HCT116 (cell line): ENCODE results near the gene IFT20. TPM values are rescaled to one million over a fixed set of nuclear protein-coding genes. Genes with fewer than 3 reads are reported as not detected.

Experiments used
- ATAC-seq: fragments of 200-7000 bp; cut with Tn5 transposase; 2 replicates; pipeline ENCODE4 v1.9.1; 2020; ENCODE audit warnings: mild to moderate bottlenecking, moderate library complexity
- BruUV-seq: library from RNA; stranded (reverse); fragments of 400-500 nt; replicated peaks from 2 replicates; lab custom pipeline; 2021; lab: Mats Ljungman, UMichigan
- CTCF ChIA-PET: fragments of 300-600 bp; sonication (Branson Sonifier 250); formaldehyde crosslinking; loops from one replicate; lab custom pipeline; 2021; ENCODE audit warnings: antibody characterized with exemption; lab: Charles Lee
- POLR2A ChIA-PET: fragments of 300-600, 350-600 bp; sonication (Branson Sonifier 250); formaldehyde crosslinking; loops from one replicate; lab custom pipeline; 2021; ENCODE audit warnings: antibody characterized with exemption; lab: Charles Lee
- RAD21 ChIA-PET, 2 experiments: fragments of 300-600 bp; sonication (Branson Sonifier 250); formaldehyde crosslinking; loops; one replicate each; lab custom pipeline; 2023; ENCODE audit warnings: low total read pairs in 2 of 2; ENCODE audit not compliant: uncharacterized antibody in 2 of 2, unreplicated experiment in 2 of 2, low non-redundant PET in 1 of 2; lab: Charles Lee
- DNase-seq: peaks from one replicate; pipeline ENCODE4 v3.0.0-alpha.2; 2010; ENCODE audit warnings: low read depth, low spot score
- H2AFZ ChIP-seq: fragments of 200-600 bp; shearing (Covaris generic), sonication (generic); 2 replicates; pipeline ENCODE4 v1.6.1; 2017; ENCODE audit warnings: low read depth, mixed run types, mixed read lengths, antibody characterized with exemption, low read length; ENCODE audit not compliant: poor library complexity, severe bottlenecking
- H3K27ac ChIP-seq: 2 replicates; pipeline ENCODE4 v1.5.1; 2012; ENCODE audit warnings: low read depth, low read length
- H3K27me3 ChIP-seq: fragments of 200-600 bp; sonication (generic); 2 replicates; pipeline ENCODE4 v1.6.1; 2016; ENCODE audit warnings: mixed run types, low read length, mixed read lengths; ENCODE audit not compliant: insufficient read depth
- H3K36me3 ChIP-seq, 2 experiments: fragments of 200-500 bp in 1 of 2; fragments of 200-600 bp in 1 of 2; sonication (Bioruptor generic) in 1 of 2; sonication (generic) in 1 of 2; 2 replicates each; pipeline versions ENCODE4 v1.5.1 to v1.6.1; 2014 to 2016; ENCODE audit warnings: low read length in 2 of 2, inconsistent platforms in 1 of 2, mixed read lengths in 1 of 2, mixed run types in 1 of 2; ENCODE audit not compliant: insufficient read depth in 2 of 2, control insufficient read depth in 1 of 2
- H3K4me1 ChIP-seq, 2 experiments: fragments of 200-600 bp in 1 of 2; sonication (generic) in 1 of 2; 2 replicates each; pipeline versions ENCODE4 v1.5.1 to v1.6.1; 2012 to 2017; ENCODE audit warnings: low read length in 2 of 2, inconsistent platforms in 1 of 2, mild to moderate bottlenecking in 1 of 2, mixed read lengths in 1 of 2, mixed run types in 1 of 2, moderate library complexity in 1 of 2; ENCODE audit not compliant: insufficient read depth in 2 of 2, control insufficient read depth in 1 of 2
- H3K4me2 ChIP-seq: fragments of 200-600 bp; sonication (generic); 2 replicates; pipeline ENCODE4 v1.6.1; 2017; ENCODE audit warnings: mixed run types, low read length, mixed read lengths
- H3K4me3 ChIP-seq, 2 experiments: fragments of 200-600 bp in 1 of 2; sonication (generic) in 1 of 2; replicated peaks in 1 of 2; 2 replicates each; pipeline ENCODE4 v1.5.1; 2011 to 2016; ENCODE audit warnings: low read length in 2 of 2, control low read depth in 1 of 2, low read depth in 1 of 2, mild to moderate bottlenecking in 1 of 2, mixed read lengths in 1 of 2, mixed run types in 1 of 2
- H3K79me2 ChIP-seq: fragments of 200-600 bp; sonication (generic); 2 replicates; pipeline ENCODE4 v1.6.1; 2017; ENCODE audit warnings: mild to moderate bottlenecking, mixed run types, low read length, moderate library complexity, mixed read lengths; ENCODE audit not compliant: insufficient read depth
- H3K9ac ChIP-seq: fragments of 200-600 bp; sonication (generic); 2 replicates; pipeline ENCODE4 v1.6.1; 2016; ENCODE audit warnings: low read length, mixed read lengths
- H3K9me2 ChIP-seq: fragments of 200-600 bp; sonication (generic), shearing (Covaris generic); 2 replicates; pipeline ENCODE4 v1.6.1; 2017; ENCODE audit warnings: mixed run types, mild to moderate bottlenecking, moderate library complexity; ENCODE audit not compliant: insufficient read depth
- H3K9me3 ChIP-seq, 2 experiments: fragments of 200-500 bp in 1 of 2; fragments of 200-600 bp in 1 of 2; sonication (Bioruptor generic) in 1 of 2; sonication (generic) in 1 of 2; 2 replicates each; pipeline ENCODE4 v1.6.1; 2014 to 2017; ENCODE audit warnings: low read length in 2 of 2, mixed read lengths in 2 of 2, inconsistent platforms in 1 of 2, low read depth in 1 of 2, mild to moderate bottlenecking in 1 of 2, mixed run types in 1 of 2, moderate library complexity in 1 of 2; ENCODE audit not compliant: control insufficient read depth in 1 of 2, insufficient read depth in 1 of 2
- H4K20me1 ChIP-seq: fragments of 200-600 bp; sonication (generic), shearing (Covaris generic); 2 replicates; pipeline ENCODE4 v1.6.1; 2017; ENCODE audit warnings: mixed run types, mild to moderate bottlenecking, moderate library complexity; ENCODE audit not compliant: insufficient read depth
- CBX3 ChIP-seq: IDR thresholded peaks from 2 replicates; pipeline ENCODE4 v1.6.1; 2012; ENCODE audit warnings: low read depth
- ELF1 ChIP-seq: IDR thresholded peaks from 2 replicates; pipeline ENCODE4 v1.6.1; 2012; ENCODE audit warnings: low read depth, borderline replicate concordance
- FOSL1 ChIP-seq: IDR thresholded peaks from 2 replicates; pipeline ENCODE4 v1.6.1; 2012; ENCODE audit warnings: low read depth
- JUND ChIP-seq: IDR thresholded peaks from 2 replicates; pipeline ENCODE4 v1.6.1; 2012
- POLR2A ChIP-seq: IDR thresholded peaks from 2 replicates; pipeline ENCODE4 v1.7.0; 2011; ENCODE audit warnings: borderline replicate concordance; ENCODE audit not compliant: insufficient read depth, insufficient read length; ENCODE audit errors: extremely low read depth
- POLR2AphosphoS5 ChIP-seq: IDR thresholded peaks from 2 replicates; pipeline ENCODE4 v1.6.1; 2011; ENCODE audit warnings: mild to moderate bottlenecking, low read depth, low read length, moderate library complexity
- RAD21 ChIP-seq: IDR thresholded peaks from 2 replicates; pipeline ENCODE4 v1.6.1; 2012; ENCODE audit warnings: low read depth, mild to moderate bottlenecking
- SIN3A ChIP-seq: IDR thresholded peaks from 2 replicates; pipeline ENCODE4 v1.6.1; 2012; ENCODE audit warnings: low read depth
- SP1 ChIP-seq: IDR thresholded peaks from 2 replicates; pipeline ENCODE4 v1.6.1; 2012; ENCODE audit warnings: low read depth
- YY1 ChIP-seq: IDR thresholded peaks from 2 replicates; pipeline ENCODE4 v1.6.1; 2011; ENCODE audit warnings: low read length, low read depth, moderate library complexity, mild to moderate bottlenecking; ENCODE audit not compliant: insufficient replicate concordance; ENCODE audit errors: extremely low read depth
- intact Hi-C: fragments of 100-400 bp; cut with micrococcal nuclease; formaldehyde crosslinking; loops from 2 replicates; pipeline ENCODE4 v1.10.0; 2022
- total RNA-seq: library from RNA; stranded (reverse); gene quantifications from one replicate; pipeline ENCODE4 v1.2.1, GENCODE V29; 2021; ENCODE audit not compliant: unreplicated experiment
- TF ChIP-seq, protein P1 (sequence below), 3 experiments: fragments of 200-600 bp in 1 of 3; sonication (generic) in 1 of 3; IDR thresholded peaks in 2 of 3; conservative IDR thresholded peaks in 1 of 3; 2 replicates each; pipeline ENCODE4 v1.5.1; 2012 to 2017; ENCODE audit warnings: low read depth in 2 of 3, low read length in 2 of 3, antibody characterized with exemption in 1 of 3, borderline replicate concordance in 1 of 3, control low read depth in 1 of 3, mild to moderate bottlenecking in 1 of 3, mixed read lengths in 1 of 3, mixed run types in 1 of 3, moderate library complexity in 1 of 3; ENCODE audit not compliant: insufficient read depth in 1 of 3
- TF ChIP-seq, protein P2 (sequence below): IDR thresholded peaks from 2 replicates; pipeline ENCODE4 v1.6.1; 2012; ENCODE audit warnings: low read depth

Gene IFT20
- total RNA-seq, 1 experiment from 2014 or later: 21.7 TPM

DNA sequence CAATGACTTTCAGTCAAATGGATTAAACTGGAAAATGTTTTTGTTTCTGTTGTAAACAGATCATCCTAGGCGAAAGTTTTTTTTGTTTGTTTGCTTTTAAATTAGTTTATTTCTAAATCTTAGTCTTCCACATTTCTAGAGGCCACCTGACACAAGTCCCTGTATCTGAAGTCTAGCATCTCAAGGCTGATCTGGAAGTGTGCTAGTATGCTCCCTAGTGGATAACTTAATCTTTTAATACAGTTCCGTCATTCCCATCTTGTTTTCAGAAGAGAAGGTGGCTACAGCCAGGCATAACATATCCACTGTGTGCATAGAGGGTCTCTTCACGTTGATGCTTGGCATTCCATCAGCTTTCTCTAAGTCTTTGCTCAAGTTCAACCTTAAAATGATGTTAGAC, 7.6 kb downstream of the IFT20 start:
- intact Hi-C loops: no loop called here
- TF ChIP-seq RAD21 (peak; percentile 35; the same call in 1 of the 2 replicates), POLR2AphosphoS5 (no peak), FOSL1 (no peak)
- TF ChIP-seq, protein P1, sequence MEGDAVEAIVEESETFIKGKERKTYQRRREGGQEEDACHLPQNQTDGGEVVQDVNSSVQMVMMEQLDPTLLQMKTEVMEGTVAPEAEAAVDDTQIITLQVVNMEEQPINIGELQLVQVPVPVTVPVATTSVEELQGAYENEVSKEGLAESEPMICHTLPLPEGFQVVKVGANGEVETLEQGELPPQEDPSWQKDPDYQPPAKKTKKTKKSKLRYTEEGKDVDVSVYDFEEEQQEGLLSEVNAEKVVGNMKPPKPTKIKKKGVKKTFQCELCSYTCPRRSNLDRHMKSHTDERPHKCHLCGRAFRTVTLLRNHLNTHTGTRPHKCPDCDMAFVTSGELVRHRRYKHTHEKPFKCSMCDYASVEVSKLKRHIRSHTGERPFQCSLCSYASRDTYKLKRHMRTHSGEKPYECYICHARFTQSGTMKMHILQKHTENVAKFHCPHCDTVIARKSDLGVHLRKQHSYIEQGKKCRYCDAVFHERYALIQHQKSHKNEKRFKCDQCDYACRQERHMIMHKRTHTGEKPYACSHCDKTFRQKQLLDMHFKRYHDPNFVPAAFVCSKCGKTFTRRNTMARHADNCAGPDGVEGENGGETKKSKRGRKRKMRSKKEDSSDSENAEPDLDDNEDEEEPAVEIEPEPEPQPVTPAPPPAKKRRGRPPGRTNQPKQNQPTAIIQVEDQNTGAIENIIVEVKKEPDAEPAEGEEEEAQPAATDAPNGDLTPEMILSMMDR (IDR thresholded peaks at IDR 0.05 in 2 of 3, conservative IDR thresholded peaks at IDR 0.05 in 1 of 3; ENCODE audit: borderline replicate concordance in 1 of 3, insufficient read depth in 1 of 3, low read depth in 2 of 3, low read length in 2 of 3): 0 out of 6 replicates have a peak, but pooled peaks of 2 of the 3 experiments have one; percentile 13 to 22
- TF ChIP-seq, all 23 proteins: peak for 2
- Histone ChIP-seq H3K4me3 (no peak overlapping the region), H3K4me1 (no peaks in the 10 kb centered on the region), H3K9me2 (no peaks in the 10 kb centered on the region), H3K4me2 (no peak overlapping the region), H4K20me1 (no peaks in the 10 kb centered on the region), H3K9ac (no peak overlapping the region), H3K27me3 (no peaks in the 10 kb centered on the region), H3K79me2 (peaks cover 38% of the 10 kb centered on the region), H3K36me3 (peaks cover 14 to 26% of the 10 kb centered on the region in 2 experiments; a peak in 3 of 4 replicates), H2AFZ (no peak overlapping the region), H3K9me3 (no peaks in the 10 kb centered on the region), H3K27ac (no peak overlapping the region)
- ChIA-PET RAD21 (no interaction called here), POLR2A (no interaction called here), CTCF (no interaction called here)
- DNase-seq: no peak
- no TSS peak for BruUV-seq
- peak; percentile 60; the same call in 1 of the 2 replicates for ATAC-seq

DNA sequence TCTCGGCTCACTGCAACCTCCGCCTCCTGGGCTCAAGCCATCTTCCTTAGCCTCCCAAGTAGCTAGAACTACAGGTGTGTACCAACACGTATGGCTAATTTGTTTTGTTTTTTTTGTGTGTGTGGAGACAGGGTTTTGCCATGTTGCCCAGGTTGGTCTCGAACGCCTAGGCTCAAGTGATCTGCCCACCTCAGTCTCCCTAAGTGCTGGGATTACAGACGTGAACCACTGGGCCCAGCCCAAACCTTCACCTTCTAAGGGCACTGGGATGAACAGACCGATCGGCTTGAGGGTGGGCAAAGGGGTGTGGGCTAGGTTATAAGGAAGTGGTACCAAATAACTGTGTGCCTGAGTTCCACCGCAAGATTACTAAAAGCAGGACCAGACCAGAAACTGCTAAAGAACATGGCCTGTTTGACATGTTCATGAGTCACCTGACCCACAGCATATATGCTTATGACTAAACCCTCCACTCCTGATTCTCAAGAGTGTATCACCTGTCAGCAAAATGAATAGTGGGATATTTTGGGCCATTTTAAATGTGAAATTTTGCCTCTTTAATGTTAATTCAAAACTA, 8.2 kb downstream of the IFT20 start:
- peaks cover 14 to 26% of the 10 kb centered on the region in 2 experiments; a peak in 3 of 4 replicates for H3K36me3 ChIP-seq
- H3K4me1 ChIP-seq: no peaks in the 10 kb centered on the region
- TF ChIP-seq ELF1 (no peak), YY1 (no peak), FOSL1 (no peak), SP1 (no peak), JUND (no peak), POLR2A (no peak), POLR2AphosphoS5 (no peak), SIN3A (no peak), RAD21 (no peak), CBX3 (no peak)
- TF ChIP-seq, protein P2, sequence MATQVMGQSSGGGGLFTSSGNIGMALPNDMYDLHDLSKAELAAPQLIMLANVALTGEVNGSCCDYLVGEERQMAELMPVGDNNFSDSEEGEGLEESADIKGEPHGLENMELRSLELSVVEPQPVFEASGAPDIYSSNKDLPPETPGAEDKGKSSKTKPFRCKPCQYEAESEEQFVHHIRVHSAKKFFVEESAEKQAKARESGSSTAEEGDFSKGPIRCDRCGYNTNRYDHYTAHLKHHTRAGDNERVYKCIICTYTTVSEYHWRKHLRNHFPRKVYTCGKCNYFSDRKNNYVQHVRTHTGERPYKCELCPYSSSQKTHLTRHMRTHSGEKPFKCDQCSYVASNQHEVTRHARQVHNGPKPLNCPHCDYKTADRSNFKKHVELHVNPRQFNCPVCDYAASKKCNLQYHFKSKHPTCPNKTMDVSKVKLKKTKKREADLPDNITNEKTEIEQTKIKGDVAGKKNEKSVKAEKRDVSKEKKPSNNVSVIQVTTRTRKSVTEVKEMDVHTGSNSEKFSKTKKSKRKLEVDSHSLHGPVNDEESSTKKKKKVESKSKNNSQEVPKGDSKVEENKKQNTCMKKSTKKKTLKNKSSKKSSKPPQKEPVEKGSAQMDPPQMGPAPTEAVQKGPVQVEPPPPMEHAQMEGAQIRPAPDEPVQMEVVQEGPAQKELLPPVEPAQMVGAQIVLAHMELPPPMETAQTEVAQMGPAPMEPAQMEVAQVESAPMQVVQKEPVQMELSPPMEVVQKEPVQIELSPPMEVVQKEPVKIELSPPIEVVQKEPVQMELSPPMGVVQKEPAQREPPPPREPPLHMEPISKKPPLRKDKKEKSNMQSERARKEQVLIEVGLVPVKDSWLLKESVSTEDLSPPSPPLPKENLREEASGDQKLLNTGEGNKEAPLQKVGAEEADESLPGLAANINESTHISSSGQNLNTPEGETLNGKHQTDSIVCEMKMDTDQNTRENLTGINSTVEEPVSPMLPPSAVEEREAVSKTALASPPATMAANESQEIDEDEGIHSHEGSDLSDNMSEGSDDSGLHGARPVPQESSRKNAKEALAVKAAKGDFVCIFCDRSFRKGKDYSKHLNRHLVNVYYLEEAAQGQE: no peak
- ChIA-PET POLR2A (no interaction called here), CTCF (no interaction called here), RAD21 (no interaction called here)
- H2AFZ ChIP-seq: no peak overlapping the region
- ATAC-seq (no peak), DNase-seq (no peak)
- H3K4me3 ChIP-seq: no peak overlapping the region
- intact Hi-C loops: no loop called here
- H3K9ac ChIP-seq: no peak overlapping the region
- no peak overlapping the region for H3K27ac ChIP-seq
- no peaks in the 10 kb centered on the region for H3K27me3 ChIP-seq
- H3K4me2 ChIP-seq: no peak overlapping the region
- H3K9me2 ChIP-seq: no peaks in the 10 kb centered on the region
- TSS peak; percentile 5 for BruUV-seq
- H3K79me2 ChIP-seq: peaks cover 44% of the 10 kb centered on the region
- H3K9me3 ChIP-seq: no peaks in the 10 kb centered on the region
- no peaks in the 10 kb centered on the region for H4K20me1 ChIP-seq
